HG02852 (cell line): ENCODE measurements around the gene OSM.

Experiments
- ATAC-seq: cut with Tn5 transposase; IDR thresholded peaks from one replicate; pipeline ENCODE4 v1.9.1; 2021; ENCODE audit warnings: mild to moderate bottlenecking, moderate library complexity; ENCODE audit not compliant: unreplicated experiment

The OSM gene

GRCh38 chr22:30212996-30213441, 53.6 kb downstream of the OSM start:
- ATAC-seq = no peak
